SH-SY5Y (cell line): Measurements from ENCODE around the gene DNAJC16.

ENCODE experiments used
- GATA2 ChIP-seq: IDR thresholded peaks from 2 replicates; pipeline ENCODE4 v1.6.1; 2011; ENCODE audit warnings: mild to moderate bottlenecking, low read depth, low read length
- GATA3 ChIP-seq: IDR thresholded peaks from 2 replicates; pipeline ENCODE4 v1.6.1; 2011; ENCODE audit warnings: low read depth, mild to moderate bottlenecking, low read length, moderate library complexity

DNA sequence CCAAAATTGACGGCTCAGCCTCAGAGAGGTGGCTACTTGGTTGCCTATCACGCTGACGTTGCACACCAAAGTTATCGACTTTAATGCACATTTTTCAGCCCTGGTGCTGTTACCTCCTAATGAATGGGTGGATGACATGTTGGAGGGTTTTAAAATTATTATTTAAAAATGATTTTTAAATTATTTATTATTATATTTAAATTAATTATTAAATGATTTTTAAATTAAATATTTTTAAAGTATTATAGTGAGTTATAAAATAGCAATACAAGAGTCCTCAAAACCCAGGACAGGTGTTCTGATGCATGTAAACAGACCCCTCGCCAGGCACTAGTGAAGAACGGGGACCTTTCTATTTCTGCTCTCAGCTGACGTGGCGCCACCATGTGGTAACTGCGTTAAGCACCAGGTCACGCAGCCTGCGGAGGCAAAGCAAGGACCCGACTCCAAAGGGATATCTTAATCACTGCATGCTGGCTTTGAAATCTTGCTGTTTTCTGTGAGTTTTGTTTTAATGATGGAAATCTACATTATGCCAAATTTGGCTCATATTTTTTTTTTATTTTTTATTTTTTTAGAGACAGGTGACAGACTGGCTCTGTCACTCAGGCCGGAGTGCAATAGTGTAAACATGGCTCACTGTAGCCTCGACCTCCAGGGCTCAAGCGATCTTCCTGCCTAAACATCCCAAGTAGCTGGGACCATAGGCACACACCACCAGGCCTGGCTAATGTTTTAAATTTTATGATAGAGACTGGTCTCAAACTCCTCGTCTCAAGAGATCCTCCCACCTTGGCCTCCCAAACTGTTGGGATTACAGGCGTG is 25.2 kb upstream of the DNAJC16 start:
- TF ChIP-seq GATA2 = no peak
- TF ChIP-seq GATA3 = no peak
